HCT116 (cell line): Measurements from ENCODE around the gene TMC4. TPM values are rescaled to one million over a fixed set of nuclear protein-coding genes. Genes with fewer than 3 reads are reported as not detected.

Source experiments
- ATAC-seq: fragments of 200-7000 bp; cut with Tn5 transposase; 2 replicates; pipeline ENCODE4 v1.9.1; 2020; ENCODE audit warnings: mild to moderate bottlenecking, moderate library complexity
- BruUV-seq: library from RNA; stranded (reverse); fragments of 400-500 nt; replicated peaks from 2 replicates; lab custom pipeline; 2021; lab: Mats Ljungman, UMichigan
- CTCF ChIA-PET: fragments of 300-600 bp; sonication (Branson Sonifier 250); formaldehyde crosslinking; loops from one replicate; lab custom pipeline; 2021; ENCODE audit warnings: antibody characterized with exemption; lab: Charles Lee
- POLR2A ChIA-PET: fragments of 300-600, 350-600 bp; sonication (Branson Sonifier 250); formaldehyde crosslinking; loops from one replicate; lab custom pipeline; 2021; ENCODE audit warnings: antibody characterized with exemption; lab: Charles Lee
- RAD21 ChIA-PET, 2 experiments: fragments of 300-600 bp; sonication (Branson Sonifier 250); formaldehyde crosslinking; loops; one replicate each; lab custom pipeline; 2023; ENCODE audit warnings: low total read pairs in 2 of 2; ENCODE audit not compliant: uncharacterized antibody in 2 of 2, unreplicated experiment in 2 of 2, low non-redundant PET in 1 of 2; lab: Charles Lee
- DNase-seq: peaks from one replicate; pipeline ENCODE4 v3.0.0-alpha.2; 2010; ENCODE audit warnings: low read depth, low spot score
- H2AFZ ChIP-seq: fragments of 200-600 bp; shearing (Covaris generic), sonication (generic); 2 replicates; pipeline ENCODE4 v1.6.1; 2017; ENCODE audit warnings: low read depth, mixed run types, mixed read lengths, antibody characterized with exemption, low read length; ENCODE audit not compliant: poor library complexity, severe bottlenecking
- H3K27ac ChIP-seq: 2 replicates; pipeline ENCODE4 v1.5.1; 2012; ENCODE audit warnings: low read depth, low read length
- H3K27me3 ChIP-seq: fragments of 200-600 bp; sonication (generic); 2 replicates; pipeline ENCODE4 v1.6.1; 2016; ENCODE audit warnings: mixed run types, low read length, mixed read lengths; ENCODE audit not compliant: insufficient read depth
- H3K36me3 ChIP-seq, 2 experiments: fragments of 200-500 bp in 1 of 2; fragments of 200-600 bp in 1 of 2; sonication (Bioruptor generic) in 1 of 2; sonication (generic) in 1 of 2; 2 replicates each; pipeline versions ENCODE4 v1.5.1 to v1.6.1; 2014 to 2016; ENCODE audit warnings: low read length in 2 of 2, inconsistent platforms in 1 of 2, mixed read lengths in 1 of 2, mixed run types in 1 of 2; ENCODE audit not compliant: insufficient read depth in 2 of 2, control insufficient read depth in 1 of 2
- H3K4me1 ChIP-seq, 2 experiments: fragments of 200-600 bp in 1 of 2; sonication (generic) in 1 of 2; 2 replicates each; pipeline versions ENCODE4 v1.5.1 to v1.6.1; 2012 to 2017; ENCODE audit warnings: low read length in 2 of 2, inconsistent platforms in 1 of 2, mild to moderate bottlenecking in 1 of 2, mixed read lengths in 1 of 2, mixed run types in 1 of 2, moderate library complexity in 1 of 2; ENCODE audit not compliant: insufficient read depth in 2 of 2, control insufficient read depth in 1 of 2
- H3K4me2 ChIP-seq: fragments of 200-600 bp; sonication (generic); 2 replicates; pipeline ENCODE4 v1.6.1; 2017; ENCODE audit warnings: mixed run types, low read length, mixed read lengths
- H3K4me3 ChIP-seq, 2 experiments: fragments of 200-600 bp in 1 of 2; sonication (generic) in 1 of 2; replicated peaks in 1 of 2; 2 replicates each; pipeline ENCODE4 v1.5.1; 2011 to 2016; ENCODE audit warnings: low read length in 2 of 2, control low read depth in 1 of 2, low read depth in 1 of 2, mild to moderate bottlenecking in 1 of 2, mixed read lengths in 1 of 2, mixed run types in 1 of 2
- H3K79me2 ChIP-seq: fragments of 200-600 bp; sonication (generic); 2 replicates; pipeline ENCODE4 v1.6.1; 2017; ENCODE audit warnings: mild to moderate bottlenecking, mixed run types, low read length, moderate library complexity, mixed read lengths; ENCODE audit not compliant: insufficient read depth
- H3K9ac ChIP-seq: fragments of 200-600 bp; sonication (generic); 2 replicates; pipeline ENCODE4 v1.6.1; 2016; ENCODE audit warnings: low read length, mixed read lengths
- H3K9me2 ChIP-seq: fragments of 200-600 bp; sonication (generic), shearing (Covaris generic); 2 replicates; pipeline ENCODE4 v1.6.1; 2017; ENCODE audit warnings: mixed run types, mild to moderate bottlenecking, moderate library complexity; ENCODE audit not compliant: insufficient read depth
- H3K9me3 ChIP-seq, 2 experiments: fragments of 200-500 bp in 1 of 2; fragments of 200-600 bp in 1 of 2; sonication (Bioruptor generic) in 1 of 2; sonication (generic) in 1 of 2; 2 replicates each; pipeline ENCODE4 v1.6.1; 2014 to 2017; ENCODE audit warnings: low read length in 2 of 2, mixed read lengths in 2 of 2, inconsistent platforms in 1 of 2, low read depth in 1 of 2, mild to moderate bottlenecking in 1 of 2, mixed run types in 1 of 2, moderate library complexity in 1 of 2; ENCODE audit not compliant: control insufficient read depth in 1 of 2, insufficient read depth in 1 of 2
- H4K20me1 ChIP-seq: fragments of 200-600 bp; sonication (generic), shearing (Covaris generic); 2 replicates; pipeline ENCODE4 v1.6.1; 2017; ENCODE audit warnings: mixed run types, mild to moderate bottlenecking, moderate library complexity; ENCODE audit not compliant: insufficient read depth
- EGR1 ChIP-seq: IDR thresholded peaks from 2 replicates; pipeline ENCODE4 v1.6.1; 2012; ENCODE audit warnings: low read depth
- EZH2 ChIP-seq: fragments of 200-600 bp; sonication (generic); IDR thresholded peaks from 2 replicates; pipeline ENCODE4 v1.6.1; 2017; ENCODE audit warnings: antibody characterized with exemption, mixed run types
- POLR2AphosphoS5 ChIP-seq: IDR thresholded peaks from 2 replicates; pipeline ENCODE4 v1.6.1; 2011; ENCODE audit warnings: mild to moderate bottlenecking, low read depth, low read length, moderate library complexity
- SRF ChIP-seq: IDR thresholded peaks from 2 replicates; pipeline ENCODE4 v1.6.1; 2012; ENCODE audit warnings: low read depth
- YY1 ChIP-seq: IDR thresholded peaks from 2 replicates; pipeline ENCODE4 v1.6.1; 2011; ENCODE audit warnings: low read length, low read depth, moderate library complexity, mild to moderate bottlenecking; ENCODE audit not compliant: insufficient replicate concordance; ENCODE audit errors: extremely low read depth
- ZFX ChIP-seq: fragments of 450-650 bp; IDR thresholded peaks from 2 replicates; pipeline ENCODE4 v1.6.1; 2017
- intact Hi-C: fragments of 100-400 bp; cut with micrococcal nuclease; formaldehyde crosslinking; loops from 2 replicates; pipeline ENCODE4 v1.10.0; 2022
- total RNA-seq: library from RNA; stranded (reverse); gene quantifications from one replicate; pipeline ENCODE4 v1.2.1, GENCODE V29; 2021; ENCODE audit not compliant: unreplicated experiment

The TMC4 gene
- total RNA-seq, 1 experiment from 2014 or later: 60.3 TPM

DNA sequence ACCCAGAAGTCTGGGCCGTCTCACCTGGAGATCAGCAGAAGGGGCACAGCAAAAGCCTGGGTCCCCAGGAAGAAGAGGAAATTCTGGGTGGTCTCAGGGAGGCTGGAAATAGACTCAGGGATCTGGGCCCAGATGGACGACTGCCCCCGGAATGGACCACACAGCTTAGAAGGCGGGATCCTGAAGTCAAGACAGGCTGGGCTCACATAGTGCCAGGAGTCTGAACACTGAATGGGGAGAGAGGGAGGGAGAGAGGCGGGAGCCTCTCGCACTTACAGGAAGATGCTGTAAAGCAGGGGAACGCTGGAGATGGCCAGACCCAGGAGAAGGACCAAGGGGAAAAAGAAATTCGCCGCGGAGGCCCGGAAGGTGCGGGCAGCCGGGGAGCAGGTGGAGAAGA is 12.1 kb downstream of the TMC4 start:
- Histone ChIP-seq H3K4me2 (peak overlapping the region; percentile 96), H3K27ac (peak overlapping the region; percentile 69), H4K20me1 (no peaks in the 10 kb centered on the region), H3K4me3 (peak overlapping the region; percentile 82 to 84), H2AFZ (no peak overlapping the region), H3K9ac (peak overlapping the region; percentile 91), H3K36me3 (peaks cover 12 to 13% of the 10 kb centered on the region in 2 experiments; a peak in 3 of 4 replicates), H3K4me1 (peaks cover 26 to 50% of the 10 kb centered on the region in 2 experiments), H3K79me2 (peaks cover 8% of the 10 kb centered on the region), H3K9me2 (no peaks in the 10 kb centered on the region), H3K27me3 (no peaks in the 10 kb centered on the region), H3K9me3 (no peaks in the 10 kb centered on the region)
- DNase-seq (no peak), ATAC-seq (no peak)
- ChIA-PET RAD21 (no interaction called here), POLR2A (interaction anchor here (1.2 kb wide), 1 partner anchor 40 kb away, joined by 3 read pairs; the partner anchor contains the start of gene RPS9), CTCF (no interaction called here)
- BruUV-seq: no TSS peak
- intact Hi-C loops: no loop called here
- TF ChIP-seq POLR2AphosphoS5 (no peak), YY1 (no peak), EGR1 (no peak), SRF (no peak)

- H3K9me3 ChIP-seq: no peaks in the 10 kb centered on the region
- peak overlapping the region; percentile 82 to 84 for H3K4me3 ChIP-seq
- TF ChIP-seq EZH2 (no peak), ZFX (peak; percentile 22; the same call in 1 of the 2 replicates), YY1 (no peak)
- H3K4me1 ChIP-seq: peaks cover 26 to 50% of the 10 kb centered on the region in 2 experiments
- no peak overlapping the region for H2AFZ ChIP-seq
- CTCF ChIA-PET: interaction anchor here (1.0 kb wide), 1 partner anchor 8 kb away, joined by 6 read pairs; no protein-coding TSS in a partner anchor
- no peaks in the 10 kb centered on the region for H4K20me1 ChIP-seq
- peaks cover 8% of the 10 kb centered on the region for H3K79me2 ChIP-seq
- H3K36me3 ChIP-seq: peaks cover 16% of the 10 kb centered on the region in 2 experiments; a peak in 3 of 4 replicates
- H3K9ac ChIP-seq: peak overlapping the region; percentile 91
- H3K27me3 ChIP-seq: no peaks in the 10 kb centered on the region
- ATAC-seq (peak; percentile 4), DNase-seq (no peak)
- RAD21 ChIA-PET: no interaction called here
- intact Hi-C loops: no loop called here
- peak overlapping the region; percentile 69 for H3K27ac ChIP-seq
- TSS peak; percentile 73 for BruUV-seq
- H3K9me2 ChIP-seq: no peaks in the 10 kb centered on the region
- POLR2A ChIA-PET: interaction anchor here (1.2 to 1.6 kb wide), 3 partner anchors 9 to 40 kb away, joined by 3 to 8 read pairs (median 4); partner anchors contain the start of genes MBOAT7, RPS9 and TSEN34
- H3K4me2 ChIP-seq: peak overlapping the region; percentile 96
Observed at GRCh38 chr19:54160182-54160811, 12.7 kb downstream of the TMC4 start.
